K562 (cell line): Measurements from ENCODE around the gene SPATA2L. TPM values are rescaled to one million over a fixed set of nuclear protein-coding genes. Genes with fewer than 3 reads are reported as not detected.

ENCODE experiments used
- CREB1 ChIP-seq, 2 experiments: sonication (generic) in 1 of 2; formaldehyde crosslinking in 1 of 2; IDR thresholded peaks; 2 replicates each; pipeline versions ENCODE4 v1.6.1 to v1.8.0; 2012 to 2022; ENCODE audit warnings: inconsistent platforms in 1 of 2, mild to moderate bottlenecking in 1 of 2, missing genetic modification reagents in 1 of 2, moderate library complexity in 1 of 2
- HCFC1 ChIP-seq: IDR thresholded peaks from 2 replicates; pipeline ENCODE4 v1.6.1; 2012; ENCODE audit warnings: low read depth, low read length, improper control_type of control experiment
- HDGF ChIP-seq: fragments of 450-650 bp; IDR thresholded peaks from 2 replicates; pipeline ENCODE4 v1.6.1; 2016
- HEY1 ChIP-seq: fragments of 250-450 bp; sonication (Bioruptor Pico); IDR thresholded peaks from 2 replicates; pipeline ENCODE4 v1.5.0; 2020; ENCODE audit warnings: mild to moderate bottlenecking, moderate library complexity, borderline replicate concordance
- HNRNPH1 ChIP-seq: fragments of 200-400 bp; formaldehyde crosslinking; optimal IDR thresholded peaks from 2 replicates; pipeline ENCODE3; 2017; ENCODE audit warnings: low read depth, mild to moderate bottlenecking, low read length, moderate library complexity
- ILK ChIP-seq: fragments of 450-650 bp; IDR thresholded peaks from 2 replicates; pipeline ENCODE4 v1.6.1; 2016; ENCODE audit warnings: missing genetic modification characterization, low read depth, mild to moderate bottlenecking, missing compliant biosample characterization, moderate library complexity, borderline replicate concordance
- MCM3 ChIP-seq: fragments of 450-650 bp; IDR thresholded peaks from 2 replicates; pipeline ENCODE4 v1.6.1; 2016
- MCM7 ChIP-seq, 2 experiments: fragments of 450-650 bp; IDR thresholded peaks; 2 replicates each; pipeline ENCODE4 v1.6.1; 2016 to 2018
- POLR2AphosphoS5 ChIP-seq: IDR thresholded peaks from 2 replicates; pipeline ENCODE4 v1.6.1; 2011; ENCODE audit warnings: mild to moderate bottlenecking, low read depth, low read length, moderate library complexity; ENCODE audit not compliant: control insufficient read depth, insufficient read depth
- RAD51 ChIP-seq: fragments of 450-650 bp; IDR thresholded peaks from 2 replicates; pipeline ENCODE4 v1.7.1; 2016; ENCODE audit warnings: low read depth, mild to moderate bottlenecking, borderline replicate concordance
- SMARCC2 ChIP-seq: fragments of 450-650 bp; IDR thresholded peaks from 2 replicates; pipeline ENCODE4 v1.6.1; 2017; ENCODE audit warnings: antibody characterized with exemption, moderate library complexity, mild to moderate bottlenecking, low read depth
- TEAD1 ChIP-seq, 2 experiments: fragments of 450-650 bp in 1 of 2; sonication (generic) in 1 of 2; formaldehyde crosslinking; IDR thresholded peaks; 2 replicates each; pipeline versions ENCODE4 v1.4.0 to v1.8.0; 2020 to 2022; ENCODE audit warnings: mild to moderate bottlenecking in 2 of 2, missing genetic modification reagents in 1 of 2
- XRCC3 ChIP-seq: fragments of 450-650 bp; IDR thresholded peaks from 2 replicates; pipeline ENCODE4 v1.6.1; 2017; ENCODE audit warnings: mild to moderate bottlenecking, moderate library complexity
- ZBTB7A ChIP-seq: IDR thresholded peaks from 2 replicates; pipeline ENCODE4 v1.6.1; 2011; ENCODE audit warnings: low read depth, mild to moderate bottlenecking, low read length, moderate library complexity, borderline replicate concordance; ENCODE audit not compliant: control insufficient read depth
- ZC3H11A ChIP-seq: IDR thresholded peaks from 2 replicates; pipeline ENCODE4 v1.6.1; 2012; ENCODE audit warnings: low read depth, low read length, improper control_type of control experiment
- ZFP36 ChIP-seq: fragments of 150-350 bp; IDR thresholded peaks from 2 replicates; pipeline ENCODE4 v1.6.1; 2018; ENCODE audit warnings: low read length, low read depth; ENCODE audit not compliant: partially characterized antibody
- ZKSCAN8 ChIP-seq: fragments of 200-800 bp; sonication (Bioruptor generic); IDR thresholded peaks from 2 replicates; pipeline ENCODE4 v1.6.1; 2016; ENCODE audit warnings: missing genetic modification characterization, missing compliant biosample characterization
- ZNF134 ChIP-seq: fragments of 250-450 bp; sonication (Bioruptor Pico); conservative IDR thresholded peaks from 2 replicates; pipeline ENCODE4 v1.4.0; 2020
- ZNF239 ChIP-seq: fragments of 250-450 bp; sonication (Bioruptor Pico); IDR thresholded peaks from 2 replicates; pipeline ENCODE4 v1.4.0; 2020; ENCODE audit warnings: mild to moderate bottlenecking
- ZNF707 ChIP-seq: fragments of 250-450 bp; sonication (Bioruptor Pico); conservative IDR thresholded peaks from 2 replicates; pipeline ENCODE4 v1.8.0; 2022; ENCODE audit warnings: inconsistent platforms, mild to moderate bottlenecking, moderate library complexity
- ZNF79 ChIP-seq: fragments of 250-450 bp; sonication (Bioruptor Pico); IDR thresholded peaks from 2 replicates; pipeline ENCODE4 v1.4.0; 2020; ENCODE audit warnings: low read depth, mild to moderate bottlenecking, moderate library complexity
- polyA plus RNA-seq, 8 experiments: library from polyadenylated mRNA; depleted of rRNA in 4 of 8; stranded (reverse) in 5 of 8; unstranded in 3 of 8; fragments of >200 nt; fragmentation: Nextera tagmentation in 2 of 8; fragmentation: Illumina TruSeq in 1 of 8; extraction: Ambion mirVana in 2 of 8; extraction: Trizol in 1 of 8; gene quantifications; 2 replicates each; pipeline versions ENCODE4 v1.2.1 to v1.2.3, GENCODE V29; 2011 to 2014; ENCODE audit warnings: inconsistent platforms in 1 of 8, missing spikeins in 1 of 8
- total RNA-seq, 7 experiments: library from RNA; depleted of rRNA in 6 of 7; stranded (reverse); fragments of >200 nt in 6 of 7; fragmentation: Illumina TruSeq in 2 of 7; extraction: Trizol in 2 of 7; gene quantifications; 2 replicates each; pipeline versions ENCODE4 v1.2.1 to v1.2.3, GENCODE V29; 2011 to 2021; ENCODE audit warnings: low replicate concordance in 1 of 7
- TF ChIP-seq, protein P1 (sequence below): IDR thresholded peaks from 3 replicates; pipeline ENCODE4 v1.6.1; 2011; ENCODE audit warnings: borderline replicate concordance, mild to moderate bottlenecking; ENCODE audit not compliant: insufficient read length, insufficient read depth
- TF ChIP-seq, protein P2 (sequence below): fragments of 450-650 bp; IDR thresholded peaks from 2 replicates; pipeline ENCODE4 v1.7.0; 2016; ENCODE audit warnings: borderline replicate concordance
- TF ChIP-seq, protein P3 (sequence below): fragments of 250-450 bp; sonication (Bioruptor Pico); IDR thresholded peaks from 2 replicates; pipeline ENCODE4 v1.5.0; 2021

SPATA2L gene
- total and polyA plus RNA-seq, 9 of the 15 experiments (the other 6 are each of a cell fraction or from before 2014, with no cell fraction given), result 0.13 to 19.2 (median 4.8) TPM; not detected in 1

DNA sequence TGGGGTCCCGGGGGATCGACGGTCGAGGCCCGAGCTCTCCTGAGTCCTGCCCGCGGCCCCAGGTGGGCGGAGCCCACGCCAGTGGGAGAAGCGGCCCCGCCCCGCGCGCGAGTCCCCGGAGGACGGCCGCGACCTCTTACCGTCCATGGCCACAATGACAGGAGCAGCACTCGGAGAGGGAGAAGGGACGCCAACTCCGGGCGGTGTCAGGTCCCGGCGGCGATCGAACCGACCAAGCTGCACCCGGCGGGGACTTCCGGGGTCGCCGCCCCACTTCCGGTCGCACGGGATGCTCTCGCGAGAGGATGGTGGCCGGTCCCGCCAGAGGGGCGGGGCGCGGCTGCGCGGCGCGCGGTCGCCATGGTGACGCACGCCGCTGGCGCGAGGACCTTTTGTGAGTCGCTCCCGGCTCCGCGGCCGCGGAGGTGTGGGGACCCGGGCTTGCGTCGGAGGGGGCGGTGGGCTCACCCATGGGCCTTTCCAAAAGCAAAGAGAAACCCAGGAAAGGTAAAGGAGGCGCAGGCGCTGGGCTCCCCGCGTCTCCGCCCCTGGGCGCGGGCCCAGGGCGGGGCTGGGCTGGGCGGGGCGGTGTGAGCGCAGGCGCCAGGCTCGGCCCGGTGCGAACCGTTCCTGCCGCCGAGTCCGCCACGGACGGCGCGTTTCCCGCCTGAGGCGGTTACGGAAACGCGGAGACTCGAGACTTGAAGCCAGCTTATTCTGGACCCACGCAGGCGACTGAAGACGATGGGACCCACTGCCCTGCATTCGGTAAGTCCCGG is 43.9 kb downstream of the SPATA2L start, which contains the start of the genes CHMP1A and SPATA33 (continued):
- TF ChIP-seq, protein P1, sequence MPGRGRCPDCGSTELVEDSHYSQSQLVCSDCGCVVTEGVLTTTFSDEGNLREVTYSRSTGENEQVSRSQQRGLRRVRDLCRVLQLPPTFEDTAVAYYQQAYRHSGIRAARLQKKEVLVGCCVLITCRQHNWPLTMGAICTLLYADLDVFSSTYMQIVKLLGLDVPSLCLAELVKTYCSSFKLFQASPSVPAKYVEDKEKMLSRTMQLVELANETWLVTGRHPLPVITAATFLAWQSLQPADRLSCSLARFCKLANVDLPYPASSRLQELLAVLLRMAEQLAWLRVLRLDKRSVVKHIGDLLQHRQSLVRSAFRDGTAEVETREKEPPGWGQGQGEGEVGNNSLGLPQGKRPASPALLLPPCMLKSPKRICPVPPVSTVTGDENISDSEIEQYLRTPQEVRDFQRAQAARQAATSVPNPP, result no peak
- TF ChIP-seq POLR2AphosphoS5 (peak; percentile 62; the same call in 1 of the 2 replicates), RAD51 (no peak), SMARCC2 (no peak), ZNF79 (no peak), ZKSCAN8 (no peak), MCM3 (no peak), HCFC1 (peak; percentile 70), TEAD1 (CRISPR knock-in tag; IDR thresholded peaks at IDR 0.05) (peak in 1 of 2 experiments; percentile 18; a peak in 1 of 4 replicates), ZFP36 (no peak), ILK (tag) (no peak), MCM7 (IDR thresholded peaks at IDR 0.05) (no peak), CREB1 (IDR thresholded peaks at IDR 0.05) (peak; percentile 73), CREB1 (CRISPR knock-in tag; IDR thresholded peaks at IDR 0.05) (no peak), HEY1 (CRISPR knock-in tag) (no peak), ZC3H11A (no peak), XRCC3 (no peak), ZBTB7A (peak; percentile 72), ZNF134 (CRISPR knock-in tag) (no peak), HDGF (no peak), ZNF707 (CRISPR knock-in tag) (peak; percentile 61; the same call in 1 of the 2 replicates), HNRNPH1 (no peak), ZNF239 (CRISPR knock-in tag) (no peak)
- TF ChIP-seq, protein P2, sequence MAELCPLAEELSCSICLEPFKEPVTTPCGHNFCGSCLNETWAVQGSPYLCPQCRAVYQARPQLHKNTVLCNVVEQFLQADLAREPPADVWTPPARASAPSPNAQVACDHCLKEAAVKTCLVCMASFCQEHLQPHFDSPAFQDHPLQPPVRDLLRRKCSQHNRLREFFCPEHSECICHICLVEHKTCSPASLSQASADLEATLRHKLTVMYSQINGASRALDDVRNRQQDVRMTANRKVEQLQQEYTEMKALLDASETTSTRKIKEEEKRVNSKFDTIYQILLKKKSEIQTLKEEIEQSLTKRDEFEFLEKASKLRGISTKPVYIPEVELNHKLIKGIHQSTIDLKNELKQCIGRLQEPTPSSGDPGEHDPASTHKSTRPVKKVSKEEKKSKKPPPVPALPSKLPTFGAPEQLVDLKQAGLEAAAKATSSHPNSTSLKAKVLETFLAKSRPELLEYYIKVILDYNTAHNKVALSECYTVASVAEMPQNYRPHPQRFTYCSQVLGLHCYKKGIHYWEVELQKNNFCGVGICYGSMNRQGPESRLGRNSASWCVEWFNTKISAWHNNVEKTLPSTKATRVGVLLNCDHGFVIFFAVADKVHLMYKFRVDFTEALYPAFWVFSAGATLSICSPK, result no peak
- TF ChIP-seq, protein P3, sequence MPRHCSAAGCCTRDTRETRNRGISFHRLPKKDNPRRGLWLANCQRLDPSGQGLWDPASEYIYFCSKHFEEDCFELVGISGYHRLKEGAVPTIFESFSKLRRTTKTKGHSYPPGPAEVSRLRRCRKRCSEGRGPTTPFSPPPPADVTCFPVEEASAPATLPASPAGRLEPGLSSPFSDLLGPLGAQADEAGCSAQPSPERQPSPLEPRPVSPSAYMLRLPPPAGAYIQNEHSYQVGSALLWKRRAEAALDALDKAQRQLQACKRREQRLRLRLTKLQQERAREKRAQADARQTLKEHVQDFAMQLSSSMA (CRISPR knock-in tag), result no peak
